Smooth muscle cell (in vitro differentiated cells): Measurements from ENCODE around the gene MRPL55. TPM values are rescaled to one million over a fixed set of nuclear protein-coding genes. Genes with fewer than 3 reads are reported as not detected.

Experiments used
- DNase-seq: peaks from one replicate; lab custom pipeline; 2025; ENCODE audit not compliant: unreplicated experiment; lab: John Stamatoyannopoulos, UW
- H2AFZ ChIP-seq: fragments of 200-600 bp; sonication (generic); 2 replicates; pipeline ENCODE4 v1.6.0; 2016; ENCODE audit warnings: antibody characterized with exemption, low read depth, mild to moderate bottlenecking
- H3F3A ChIP-seq: fragments of 200-600 bp; sonication (generic); 2 replicates; pipeline ENCODE4 v1.6.0; 2017; ENCODE audit warnings: antibody characterized with exemption, low read depth
- H3K27ac ChIP-seq: fragments of 200-600 bp; sonication (generic); 2 replicates; pipeline ENCODE4 v1.5.1; 2016; ENCODE audit warnings: low read depth, mild to moderate bottlenecking
- H3K27me3 ChIP-seq: fragments of 200-600 bp; sonication (generic); 2 replicates; pipeline ENCODE4 v1.6.1; 2016; ENCODE audit warnings: low read depth, mild to moderate bottlenecking
- H3K36me3 ChIP-seq: fragments of 200-600 bp; sonication (generic); 2 replicates; pipeline ENCODE4 v1.5.1; 2016; ENCODE audit warnings: low read depth
- H3K4me1 ChIP-seq: fragments of 200-600 bp; sonication (generic); 2 replicates; pipeline ENCODE4 v1.5.1; 2016; ENCODE audit warnings: low read depth
- H3K4me2 ChIP-seq: fragments of 200-600 bp; sonication (generic); 2 replicates; pipeline ENCODE4 v1.6.0; 2016; ENCODE audit warnings: mild to moderate bottlenecking
- H3K4me3 ChIP-seq: fragments of 200-600 bp; sonication (generic); 2 replicates; pipeline ENCODE4 v1.5.1; 2016; ENCODE audit warnings: mild to moderate bottlenecking
- H3K79me2 ChIP-seq: fragments of 200-600 bp; sonication (generic); 2 replicates; pipeline ENCODE4 v1.6.0; 2016; ENCODE audit warnings: low read depth, mild to moderate bottlenecking
- H3K9ac ChIP-seq: fragments of 200-600 bp; sonication (generic); 2 replicates; pipeline ENCODE4 v1.6.0; 2016; ENCODE audit warnings: low read depth
- H3K9me3 ChIP-seq: fragments of 200-600 bp; sonication (generic); replicated peaks from 2 replicates; pipeline ENCODE4 v1.5.1; 2016; ENCODE audit warnings: low read depth
- H4K20me1 ChIP-seq: fragments of 200-600 bp; sonication (generic); 2 replicates; pipeline ENCODE4 v1.6.0; 2016; ENCODE audit warnings: low read depth
- CTCF ChIP-seq: fragments of 200-600 bp; sonication (generic); IDR thresholded peaks from 2 replicates; pipeline ENCODE4 v1.5.1; 2017; ENCODE audit warnings: borderline replicate concordance, mild to moderate bottlenecking, antibody characterized with exemption; ENCODE audit not compliant: insufficient read depth, poor library complexity, severe bottlenecking
- WGBS: methylation state at CpG from one replicate; pipeline ENCODE4 v1.1.7; 2016; ENCODE audit warnings: low lambda C conversion rate; 5-methylcytosine and 5-hydroxymethylcytosine counted together
- polyA plus RNA-seq: library from polyadenylated mRNA; unstranded; fragments of >200 nt; fragmentation: Nextera tagmentation; extraction: Ambion mirVana; gene quantifications from 2 replicates; pipeline ENCODE4 v1.2.1, GENCODE V29; 2016
- total RNA-seq: library from RNA; depleted of rRNA; stranded (reverse); fragments of >200 nt; gene quantifications from 2 replicates; pipeline ENCODE4 v1.2.3, GENCODE V29; 2014

Gene MRPL55
- total and polyA plus RNA-seq, 2 experiments from 2014 or later, result 83.4 to 178 TPM

- 91% methylated on average over 12 of the region's 12 CpGs for WGBS
- no peaks in the 10 kb centered on the region for H3F3A ChIP-seq
- TF ChIP-seq CTCF, result no peak
- DNase-seq, result no peak
- H3K9me3 ChIP-seq, result no peaks in the 10 kb centered on the region
- no peak overlapping the region for H3K4me3 ChIP-seq
- no peaks in the 10 kb centered on the region for H3K4me1 ChIP-seq
- no peaks in the 10 kb centered on the region for H3K36me3 ChIP-seq
- peaks cover 25% of the 10 kb centered on the region for H3K27me3 ChIP-seq
- H3K27ac ChIP-seq, result no peak overlapping the region
- H2AFZ ChIP-seq, result no peak overlapping the region
- H3K79me2 ChIP-seq, result no peaks in the 10 kb centered on the region
- H3K9ac ChIP-seq, result no peak overlapping the region
- H3K4me2 ChIP-seq, result no peak overlapping the region
- H4K20me1 ChIP-seq, result no peaks in the 10 kb centered on the region
Measured at GRCh38 chr1:228134591-228134990, 25.5 kb upstream of the MRPL55 start.

- H3K27me3 ChIP-seq, result peaks cover 29% of the 10 kb centered on the region
- no peaks in the 10 kb centered on the region for H3K9me3 ChIP-seq
- H3K4me3 ChIP-seq, result no peak overlapping the region
- H3F3A ChIP-seq, result no peaks in the 10 kb centered on the region
- no peaks in the 10 kb centered on the region for H4K20me1 ChIP-seq
- WGBS, result 68% methylated on average over 2 of the region's 2 CpGs
- H3K79me2 ChIP-seq, result no peaks in the 10 kb centered on the region
- no peaks in the 10 kb centered on the region for H3K4me1 ChIP-seq
- H2AFZ ChIP-seq, result no peak overlapping the region
- H3K27ac ChIP-seq, result peak overlapping the region; percentile 63
- H3K9ac ChIP-seq, result peak overlapping the region; percentile 19
- no peak for TF ChIP-seq CTCF
- no peak for DNase-seq
- H3K4me2 ChIP-seq, result no peak overlapping the region
- H3K36me3 ChIP-seq, result no peaks in the 10 kb centered on the region
Measured at GRCh38 chr1:228131766-228132165, 22.7 kb upstream of the MRPL55 start.

- Histone ChIP-seq H3K79me2 (no peaks in the 10 kb centered on the region), H3K4me2 (no peak overlapping the region), H3K36me3 (no peaks in the 10 kb centered on the region), H3K9me3 (no peaks in the 10 kb centered on the region), H3F3A (no peaks in the 10 kb centered on the region), H3K27me3 (peaks cover 18% of the 10 kb centered on the region), H4K20me1 (no peaks in the 10 kb centered on the region), H3K9ac (no peak overlapping the region), H3K4me1 (no peaks in the 10 kb centered on the region), H3K4me3 (no peak overlapping the region), H2AFZ (no peak overlapping the region), H3K27ac (no peak overlapping the region)
- DNase-seq, result no peak
- WGBS, result 85% methylated on average over 5 of the region's 5 CpGs
- no peak for TF ChIP-seq CTCF
Measured at GRCh38 chr1:228125185-228125584, 16.1 kb upstream of the MRPL55 start.

- Histone ChIP-seq H2AFZ (no peak overlapping the region), H3K4me3 (no peak overlapping the region), H3F3A (no peaks in the 10 kb centered on the region), H3K9ac (no peak overlapping the region), H3K36me3 (no peaks in the 10 kb centered on the region), H4K20me1 (no peaks in the 10 kb centered on the region), H3K27me3 (peaks cover 12% of the 10 kb centered on the region), H3K9me3 (no peaks in the 10 kb centered on the region), H3K4me1 (no peaks in the 10 kb centered on the region), H3K4me2 (no peak overlapping the region), H3K27ac (no peak overlapping the region), H3K79me2 (no peaks in the 10 kb centered on the region)
- TF ChIP-seq CTCF, result no peak
- 61% methylated on average over 2 of the region's 2 CpGs for WGBS
- no peak for DNase-seq
Measured at GRCh38 chr1:228123505-228123904, 14.4 kb upstream of the MRPL55 start.
